Neural progenitor cell (in vitro differentiated cells): Measurements from ENCODE around the gene SERPINI1. TPM values are rescaled to one million over a fixed set of nuclear protein-coding genes. Genes with fewer than 3 reads are reported as not detected.

Experiments
- DNase-seq: peaks from one replicate; pipeline ENCODE4 v3.0.0-alpha.2; 2016; ENCODE audit warnings: low spot score
- H2AFZ ChIP-seq: fragments of 200-600 bp; sonication (generic); replicated peaks from 2 replicates; pipeline ENCODE4 v1.6.1; 2016; ENCODE audit warnings: antibody characterized with exemption
- H3F3A ChIP-seq: fragments of 200-600 bp; sonication (generic); 2 replicates; pipeline ENCODE4 v1.6.1; 2016; ENCODE audit warnings: antibody characterized with exemption, low read depth
- H3K27ac ChIP-seq: fragments of 200-600 bp; sonication (generic); 2 replicates; pipeline ENCODE4 v1.5.1; 2016; ENCODE audit warnings: mild to moderate bottlenecking
- H3K27me3 ChIP-seq: fragments of 200-600 bp; sonication (generic); 2 replicates; pipeline ENCODE4 v1.6.1; 2016; ENCODE audit warnings: mild to moderate bottlenecking, moderate library complexity
- H3K36me3 ChIP-seq: fragments of 200-600 bp; sonication (generic); 2 replicates; pipeline ENCODE4 v1.5.1; 2016
- H3K4me1 ChIP-seq: fragments of 200-600 bp; sonication (generic); 2 replicates; pipeline ENCODE4 v1.6.1; 2016; ENCODE audit warnings: mixed run types
- H3K4me2 ChIP-seq: fragments of 200-600 bp; sonication (generic); 2 replicates; pipeline ENCODE4 v1.6.1; 2016
- H3K4me3 ChIP-seq: fragments of 200-600 bp; sonication (generic); 2 replicates; pipeline ENCODE4 v1.5.1; 2016
- H3K79me2 ChIP-seq: fragments of 200-600 bp; sonication (generic); 2 replicates; pipeline ENCODE4 v1.6.1; 2016; ENCODE audit warnings: low read depth
- H3K9ac ChIP-seq: fragments of 200-600 bp; sonication (generic); 2 replicates; pipeline ENCODE4 v1.6.1; 2016
- H3K9me3 ChIP-seq: fragments of 200-600 bp; sonication (generic); 2 replicates; pipeline ENCODE4 v1.5.1; 2016; ENCODE audit warnings: low read depth
- H4K20me1 ChIP-seq: fragments of 200-600 bp; sonication (generic); 2 replicates; pipeline ENCODE4 v1.6.1; 2016; ENCODE audit warnings: low read depth
- H3K27ac Mint-ChIP-seq: 3 replicates; pipeline ENCODE4 v1.8.0; 2021; ENCODE audit warnings: mixed read lengths
- H3K27me3 Mint-ChIP-seq: 2 replicates; pipeline ENCODE4 v1.8.0; 2022; ENCODE audit warnings: low read depth, mild to moderate bottlenecking, inconsistent platforms, moderate library complexity, mixed read lengths; ENCODE audit not compliant: insufficient read depth
- H3K36me3 Mint-ChIP-seq: 3 replicates; pipeline ENCODE4 v1.8.0; 2021; ENCODE audit warnings: mixed read lengths
- H3K4me1 Mint-ChIP-seq: 3 replicates; pipeline ENCODE4 v1.8.0; 2021; ENCODE audit warnings: mixed read lengths
- H3K4me3 Mint-ChIP-seq: 3 replicates; pipeline ENCODE4 v1.8.0; 2021; ENCODE audit warnings: mild to moderate bottlenecking, moderate library complexity, mixed read lengths
- H3K9me3 Mint-ChIP-seq: 3 replicates; pipeline ENCODE4 v1.8.0; 2020; ENCODE audit warnings: mixed read lengths
- EZH2 ChIP-seq: fragments of 200-600 bp; sonication (generic); IDR thresholded peaks from 2 replicates; pipeline ENCODE4 v1.6.1; 2017; ENCODE audit warnings: antibody characterized with exemption, mild to moderate bottlenecking, moderate library complexity
- EZH2phosphoT487 ChIP-seq: fragments of 200-600 bp; sonication (generic); IDR thresholded peaks from 2 replicates; pipeline ENCODE4 v1.6.1; 2017; ENCODE audit warnings: antibody characterized with exemption
- total RNA-seq: library from RNA; depleted of rRNA; stranded (reverse); fragments of >200 nt; gene quantifications from 2 replicates; pipeline ENCODE4 v1.2.3, GENCODE V29; 2015; ENCODE audit warnings: low replicate concordance
- TF ChIP-seq, protein P1 (sequence below): fragments of 200-600 bp; sonication (generic); IDR thresholded peaks from 2 replicates; pipeline ENCODE4 v1.5.1; 2017; ENCODE audit warnings: antibody characterized with exemption, mild to moderate bottlenecking

SERPINI1 gene
- total RNA-seq, 1 donor from 2014 or later: 8.9 TPM

DNA sequence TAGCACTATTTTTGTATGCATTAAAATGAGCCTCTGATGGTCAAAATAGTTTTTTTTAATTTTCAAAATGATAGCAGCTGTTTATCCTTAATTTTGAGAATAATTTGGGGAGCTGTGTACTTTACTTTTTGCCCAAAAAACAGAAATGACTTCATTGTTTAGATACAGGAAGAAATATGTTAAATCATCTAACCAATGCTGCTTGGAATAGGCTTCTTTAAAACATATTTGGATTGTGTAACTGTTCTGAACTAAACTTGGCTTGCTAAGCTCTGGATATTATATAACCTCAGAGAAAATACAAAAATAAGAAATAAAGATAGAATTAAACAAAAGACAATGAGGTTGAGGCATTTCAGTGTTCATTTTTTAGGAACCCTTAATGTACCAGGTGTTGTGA lies 119.3 kb downstream of the SERPINI1 start:
- no peak for DNase-seq
- Histone ChIP-seq H3K4me1 (no peaks in the 10 kb centered on the region), H4K20me1 (no peaks in the 10 kb centered on the region), H3K27me3 (no peaks in the 10 kb centered on the region), H3K79me2 (no peaks in the 10 kb centered on the region), H3K9me3 (no peaks in the 10 kb centered on the region), H3K4me2 (no peak overlapping the region), H3K4me3 (no peak overlapping the region), H2AFZ (no peak overlapping the region), H3K9ac (no peak overlapping the region), H3F3A (no peaks in the 10 kb centered on the region), H3K36me3 (no peaks in the 10 kb centered on the region), H3K27ac (no peak overlapping the region)
- Mint-ChIP-seq H3K27me3 (peaks cover 2% of the 10 kb centered on the region), H3K36me3 (no peaks in the 10 kb centered on the region), H3K4me3 (no peak overlapping the region), H3K27ac (no peak overlapping the region), H3K9me3 (no peaks in the 10 kb centered on the region), H3K4me1 (no peaks in the 10 kb centered on the region)
- no peak for TF ChIP-seq EZH2
- no peak for TF ChIP-seq EZH2phosphoT487
- TF ChIP-seq, protein P1, sequence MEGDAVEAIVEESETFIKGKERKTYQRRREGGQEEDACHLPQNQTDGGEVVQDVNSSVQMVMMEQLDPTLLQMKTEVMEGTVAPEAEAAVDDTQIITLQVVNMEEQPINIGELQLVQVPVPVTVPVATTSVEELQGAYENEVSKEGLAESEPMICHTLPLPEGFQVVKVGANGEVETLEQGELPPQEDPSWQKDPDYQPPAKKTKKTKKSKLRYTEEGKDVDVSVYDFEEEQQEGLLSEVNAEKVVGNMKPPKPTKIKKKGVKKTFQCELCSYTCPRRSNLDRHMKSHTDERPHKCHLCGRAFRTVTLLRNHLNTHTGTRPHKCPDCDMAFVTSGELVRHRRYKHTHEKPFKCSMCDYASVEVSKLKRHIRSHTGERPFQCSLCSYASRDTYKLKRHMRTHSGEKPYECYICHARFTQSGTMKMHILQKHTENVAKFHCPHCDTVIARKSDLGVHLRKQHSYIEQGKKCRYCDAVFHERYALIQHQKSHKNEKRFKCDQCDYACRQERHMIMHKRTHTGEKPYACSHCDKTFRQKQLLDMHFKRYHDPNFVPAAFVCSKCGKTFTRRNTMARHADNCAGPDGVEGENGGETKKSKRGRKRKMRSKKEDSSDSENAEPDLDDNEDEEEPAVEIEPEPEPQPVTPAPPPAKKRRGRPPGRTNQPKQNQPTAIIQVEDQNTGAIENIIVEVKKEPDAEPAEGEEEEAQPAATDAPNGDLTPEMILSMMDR: no peak

DNA sequence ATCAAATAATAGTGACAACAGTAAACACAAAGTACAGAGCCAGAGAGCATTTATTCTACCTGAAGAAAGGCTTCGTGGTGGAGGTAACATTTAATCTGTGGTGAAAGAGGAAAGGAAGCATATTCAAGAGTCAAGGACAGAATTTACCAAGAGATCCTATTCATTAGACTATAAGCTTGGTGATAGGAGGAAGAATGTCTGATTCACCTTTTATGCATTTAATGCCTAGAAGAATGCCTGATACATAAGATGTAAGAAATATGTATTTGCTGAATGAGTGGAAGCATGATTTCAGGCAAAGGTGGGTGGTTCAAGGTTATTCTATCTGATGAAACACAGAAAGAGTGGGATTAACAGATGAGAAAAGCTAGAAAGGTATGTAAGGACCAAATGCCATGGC lies 119.8 kb downstream of the SERPINI1 start:
- H3K4me1 ChIP-seq: no peaks in the 10 kb centered on the region

DNA sequence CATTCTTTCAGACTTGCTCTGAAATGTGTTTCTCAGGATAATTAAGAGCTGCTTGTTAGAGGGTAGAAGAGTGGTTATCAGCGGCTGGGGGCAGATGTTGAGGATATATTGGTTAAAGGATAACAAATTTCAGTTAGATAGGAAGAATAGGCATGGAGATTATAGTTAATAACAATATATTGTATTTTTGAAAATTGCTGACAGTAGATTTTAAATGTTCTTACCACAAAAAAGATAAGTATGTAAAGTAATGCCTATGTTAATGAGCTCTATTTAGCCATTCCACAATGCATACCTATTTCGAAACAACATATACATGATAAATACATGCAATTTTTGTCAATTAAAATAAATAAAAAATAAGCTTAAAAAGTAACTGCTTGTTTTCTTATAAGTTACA lies 123.3 kb downstream of the SERPINI1 start:
- no peaks in the 10 kb centered on the region for H3K4me1 Mint-ChIP-seq
- Histone ChIP-seq H3K9ac (no peak overlapping the region), H2AFZ (no peak overlapping the region), H3K4me3 (no peak overlapping the region), H3K27me3 (no peaks in the 10 kb centered on the region), H3K27ac (no peak overlapping the region), H3K4me1 (no peaks in the 10 kb centered on the region), H3F3A (no peaks in the 10 kb centered on the region), H3K79me2 (no peaks in the 10 kb centered on the region), H3K4me2 (no peak overlapping the region), H3K9me3 (no peaks in the 10 kb centered on the region), H3K36me3 (no peaks in the 10 kb centered on the region), H4K20me1 (no peaks in the 10 kb centered on the region)
- DNase-seq: no peak
- peaks cover 3% of the 10 kb centered on the region for H3K9me3 Mint-ChIP-seq
- no peak overlapping the region for H3K4me3 Mint-ChIP-seq
- H3K27ac Mint-ChIP-seq: no peak overlapping the region
- H3K36me3 Mint-ChIP-seq: no peaks in the 10 kb centered on the region
- TF ChIP-seq, protein P1: no peak
- TF ChIP-seq EZH2 (no peak), EZH2phosphoT487 (no peak)
- peaks cover under 1% of the 10 kb centered on the region for H3K27me3 Mint-ChIP-seq

More for the DNA sequence above, 119.8 kb downstream of the SERPINI1 start:
- H3K9ac ChIP-seq: no peak overlapping the region
- no peak overlapping the region for H3K4me3 Mint-ChIP-seq
- H3F3A ChIP-seq: no peaks in the 10 kb centered on the region
- no peak overlapping the region for H3K27ac ChIP-seq
- TF ChIP-seq EZH2: no peak
- TF ChIP-seq, protein P1: no peak
- TF ChIP-seq EZH2phosphoT487: no peak
- no peaks in the 10 kb centered on the region for H3K4me1 Mint-ChIP-seq
- no peak overlapping the region for H3K4me3 ChIP-seq
- H3K27me3 ChIP-seq: no peaks in the 10 kb centered on the region
- no peaks in the 10 kb centered on the region for H3K79me2 ChIP-seq
- DNase-seq: no peak
- no peak overlapping the region for H3K4me2 ChIP-seq
- H3K36me3 Mint-ChIP-seq: no peaks in the 10 kb centered on the region
- no peaks in the 10 kb centered on the region for H4K20me1 ChIP-seq
- no peaks in the 10 kb centered on the region for H3K36me3 ChIP-seq
- H3K27ac Mint-ChIP-seq: no peak overlapping the region
- H3K9me3 ChIP-seq: no peaks in the 10 kb centered on the region
- no peak overlapping the region for H2AFZ ChIP-seq
- H3K27me3 Mint-ChIP-seq: no peaks in the 10 kb centered on the region
- H3K9me3 Mint-ChIP-seq: no peaks in the 10 kb centered on the region
